ENCODE measurements around the gene SBSN. TPM values are rescaled to one million over a fixed set of nuclear protein-coding genes. Genes with fewer than 3 reads are reported as not detected.

The SBSN gene
- total RNA-seq, 4 donors from 2014 or later = 1,839 to 3,070 (median 2,379) TPM

DNA sequence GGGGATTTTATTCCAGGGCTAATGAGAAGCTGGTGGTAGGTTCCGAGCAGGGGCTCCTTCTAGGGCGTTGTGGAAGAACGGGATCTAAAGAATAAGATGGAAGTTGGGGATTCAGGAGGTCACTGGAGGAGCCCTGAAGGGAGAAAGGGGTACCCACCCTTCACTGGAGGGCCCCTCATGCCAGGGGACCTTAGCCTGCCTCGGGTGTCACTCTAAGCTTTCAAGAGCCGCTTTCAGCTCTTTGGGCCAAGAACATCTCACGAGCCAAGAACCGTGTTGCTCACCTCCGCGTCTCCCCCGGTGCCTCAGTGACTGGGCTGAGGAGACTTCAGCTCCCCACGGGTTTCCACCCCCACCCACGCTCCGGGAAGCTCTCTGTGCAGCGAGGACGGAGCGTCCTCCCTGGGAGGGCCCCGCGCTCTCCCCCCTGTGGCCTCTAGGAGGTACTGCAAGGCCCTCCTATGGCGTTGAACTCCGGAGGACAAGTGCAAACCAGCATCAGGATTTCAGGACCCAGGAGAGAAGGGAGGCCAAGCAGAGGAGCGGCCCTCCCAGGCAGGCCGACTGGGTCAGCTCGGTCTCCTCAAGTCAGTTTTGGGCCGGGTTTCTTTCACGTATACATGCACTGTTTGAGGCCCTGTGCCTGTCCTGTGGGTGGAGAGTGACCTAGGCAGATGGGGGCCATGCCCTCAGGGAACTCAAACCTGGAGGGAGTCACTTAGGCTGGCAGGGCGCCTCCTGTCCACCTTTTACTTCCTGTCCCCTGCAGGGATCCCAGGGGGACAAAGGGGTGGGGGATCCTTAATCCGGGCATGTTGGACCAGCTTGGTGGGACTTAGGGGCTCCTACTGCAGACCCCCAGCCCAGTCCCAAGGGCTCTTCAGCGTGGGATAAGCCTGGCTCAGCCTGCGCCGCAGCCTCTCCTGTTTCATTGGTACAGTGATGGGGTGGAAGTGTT lies 32.7 kb downstream of the SBSN start:
- intact Hi-C loops (cut with DNase I; ENCODE audit: low total_unique reads) = loop anchor here (10.0 kb wide), 1 partner anchor 141 kb away; the partner anchor contains the start of gene FFAR3
- DNase-seq (ENCODE audit: low spot score in 2 of 2) = peak in 1 of 2 donors; percentile 92
- TF ChIP-seq CTCF (IDR thresholded peaks at IDR 0.05) (peak in 1 of 3 donors; percentile 81), POLR2A (IDR thresholded peaks at IDR 0.05) (no peak)
- 22 to 25% methylated on average over 29 to 30 of the region's 30 CpGs for WGBS, 2 donors
- H3K4me3 ChIP-seq (ENCODE audit: low read depth, poor library complexity, severe bottlenecking) = no peak overlapping the region

- WGBS, 2 donors = 54 to 62% methylated on average over 9 of the region's 9 CpGs
- no peak overlapping the region for H3K4me3 ChIP-seq (ENCODE audit: low read depth, poor library complexity, severe bottlenecking)
- DNase-seq (ENCODE audit: low spot score in 2 of 2) = no peak
- intact Hi-C loops (cut with DNase I; ENCODE audit: low total_unique reads) = loop anchor here (10.0 kb wide), 1 partner anchor 139 kb away; the partner anchor contains the start of gene FFAR3
- TF ChIP-seq CTCF (IDR thresholded peaks at IDR 0.05) (no peak), POLR2A (IDR thresholded peaks at IDR 0.05) (no peak)
These were observed 34.1 kb downstream of the SBSN start for GRCh38 chr19:35493971-35494370.

- TF ChIP-seq CTCF (IDR thresholded peaks at IDR 0.05) (no peak), POLR2A (IDR thresholded peaks at IDR 0.05) (no peak)
- no peak overlapping the region for H3K4me3 ChIP-seq (ENCODE audit: low read depth, poor library complexity, severe bottlenecking)
- intact Hi-C loops (cut with DNase I; ENCODE audit: low total_unique reads) = loop anchor here (10.0 kb wide), 1 partner anchor 137 kb away; the partner anchor contains the start of gene FFAR3
- WGBS, 2 donors = 59 to 67% methylated on average over 9 of the region's 9 CpGs
- DNase-seq (ENCODE audit: low spot score in 2 of 2) = no peak
These were observed 36.2 kb downstream of the SBSN start for GRCh38 chr19:35491836-35492360.

DNA sequence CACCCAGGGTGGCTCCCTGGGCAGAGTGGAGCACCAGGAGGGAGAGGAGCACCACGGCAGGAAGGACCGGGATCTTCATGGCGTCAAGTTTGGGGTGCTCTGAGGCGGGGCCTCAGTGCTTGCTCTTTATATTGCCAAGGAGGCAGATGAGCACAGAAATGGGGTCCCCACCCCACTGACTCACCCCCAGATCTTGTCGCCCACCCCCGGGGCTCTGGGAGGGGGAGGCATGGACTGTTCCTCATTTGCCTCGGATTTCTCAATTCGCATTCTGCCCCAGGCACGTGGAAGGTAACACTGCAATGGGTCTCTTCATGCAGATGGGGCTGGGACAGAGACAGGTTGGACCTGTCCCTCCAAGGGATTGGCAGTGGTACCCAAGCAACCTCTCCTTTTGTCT lies 37.7 kb downstream of the SBSN start, which contains the start of gene KRTDAP:
Gene KRTDAP, minus strand, starts transcription at position 101 of the 400 bp plus-strand sequence. Its CDS starts 22 bp downstream, at position 79.
- no peak for TF ChIP-seq POLR2A (IDR thresholded peaks at IDR 0.05)
- no peak for TF ChIP-seq CTCF (IDR thresholded peaks at IDR 0.05)
- 42 to 48% methylated on average over 9 of the region's 9 CpGs for WGBS, 2 donors
- DNase-seq (ENCODE audit: low spot score in 2 of 2) = no peak
- H3K4me3 ChIP-seq (ENCODE audit: low read depth, poor library complexity, severe bottlenecking) = no peak within 1 kb of the TSS
- intact Hi-C loops (cut with DNase I; ENCODE audit: low total_unique reads) = loop anchor here (10.0 kb wide), 1 partner anchor 136 kb away; the partner anchor contains the start of gene FFAR3

DNA sequence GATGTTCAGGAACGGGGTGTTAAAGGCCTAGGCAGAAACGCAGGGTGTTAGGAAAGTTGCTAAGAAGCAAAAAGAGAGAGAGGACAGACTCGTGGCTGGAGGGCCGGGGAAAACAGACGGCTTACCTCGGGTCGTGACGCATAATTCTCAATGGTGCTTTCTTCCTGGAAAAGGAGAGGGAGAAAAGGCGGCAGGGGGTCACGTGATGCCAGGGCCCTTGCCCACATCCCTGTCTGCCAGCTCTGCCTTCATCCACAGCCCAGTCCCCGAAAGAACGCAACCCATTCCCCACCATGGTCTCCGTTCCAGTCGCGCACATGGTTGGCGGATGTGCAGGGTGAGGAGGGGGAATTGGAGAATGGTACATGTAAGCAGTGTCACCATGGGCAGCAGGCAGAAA lies 39.4 kb downstream of the SBSN start:
- WGBS, 2 donors = 84 to 86% methylated on average over 16 of the region's 16 CpGs
- H3K4me3 ChIP-seq (ENCODE audit: low read depth, poor library complexity, severe bottlenecking) = no peak overlapping the region
- DNase-seq (ENCODE audit: low spot score in 2 of 2) = no peak
- intact Hi-C loops (cut with DNase I; ENCODE audit: low total_unique reads) = no loop called here
- TF ChIP-seq CTCF (IDR thresholded peaks at IDR 0.05) (no peak), POLR2A (IDR thresholded peaks at IDR 0.05) (no peak)

All from lower leg skin (tissue), 4 donors.